IMR-90 (cell line): ENCODE results near the gene EYS.

Source experiments
- CEBPB ChIP-seq: IDR thresholded peaks from 2 replicates; pipeline ENCODE4 v1.6.1; 2012; ENCODE audit warnings: low read depth, low read length, improper control_type of control experiment
- MAFK ChIP-seq: IDR thresholded peaks from 2 replicates; pipeline ENCODE4 v1.6.1; 2012; ENCODE audit warnings: low read depth, low read length, improper control_type of control experiment
- MAZ ChIP-seq: IDR thresholded peaks from 2 replicates; pipeline ENCODE4 v1.6.1; 2012; ENCODE audit warnings: low read depth, mild to moderate bottlenecking, low read length, improper control_type of control experiment, moderate library complexity, borderline replicate concordance
- MXI1 ChIP-seq: IDR thresholded peaks from 2 replicates; pipeline ENCODE4 v1.6.1; 2012; ENCODE audit warnings: low read depth, mild to moderate bottlenecking, low read length, moderate library complexity, borderline replicate concordance
- NFE2L2 ChIP-seq: fragments of 150-350 bp; IDR thresholded peaks from 2 replicates; pipeline ENCODE4 v1.6.1; 2016; ENCODE audit warnings: low read depth, mild to moderate bottlenecking, low read length
- POLR2A ChIP-seq: IDR thresholded peaks from 2 replicates; pipeline ENCODE4 v1.6.1; 2012; ENCODE audit warnings: mild to moderate bottlenecking, low read depth, low read length
- RAD21 ChIP-seq: IDR thresholded peaks from 2 replicates; pipeline ENCODE4 v1.6.1; 2012; ENCODE audit warnings: low read length, improper control_type of control experiment
- RFX5 ChIP-seq: IDR thresholded peaks from 2 replicates; pipeline ENCODE4 v1.8.0; 2012; ENCODE audit warnings: low read depth, mild to moderate bottlenecking, low read length, moderate library complexity
- SMC3 ChIP-seq: fragments of 150-350 bp; IDR thresholded peaks from 2 replicates; pipeline ENCODE4 v1.6.1; 2016; ENCODE audit warnings: low read depth, mild to moderate bottlenecking, antibody characterized with exemption, low read length, moderate library complexity
- TF ChIP-seq, protein P1 (sequence below): conservative IDR thresholded peaks from 2 replicates; pipeline ENCODE4 v1.5.1; 2012; ENCODE audit warnings: mild to moderate bottlenecking, low read depth, low read length, improper control_type of control experiment
- TF ChIP-seq, protein P2 (sequence below): fragments of 150-350 bp; IDR thresholded peaks from 2 replicates; pipeline ENCODE4 v1.6.1; 2017; ENCODE audit warnings: mild to moderate bottlenecking, antibody characterized with exemption, low read length, low read depth
- TF ChIP-seq, protein P3 (sequence below): fragments of 150-350 bp; IDR thresholded peaks from 2 replicates; pipeline ENCODE4 v1.6.1; 2016; ENCODE audit warnings: low read depth, mild to moderate bottlenecking, low read length, moderate library complexity, borderline replicate concordance

DNA sequence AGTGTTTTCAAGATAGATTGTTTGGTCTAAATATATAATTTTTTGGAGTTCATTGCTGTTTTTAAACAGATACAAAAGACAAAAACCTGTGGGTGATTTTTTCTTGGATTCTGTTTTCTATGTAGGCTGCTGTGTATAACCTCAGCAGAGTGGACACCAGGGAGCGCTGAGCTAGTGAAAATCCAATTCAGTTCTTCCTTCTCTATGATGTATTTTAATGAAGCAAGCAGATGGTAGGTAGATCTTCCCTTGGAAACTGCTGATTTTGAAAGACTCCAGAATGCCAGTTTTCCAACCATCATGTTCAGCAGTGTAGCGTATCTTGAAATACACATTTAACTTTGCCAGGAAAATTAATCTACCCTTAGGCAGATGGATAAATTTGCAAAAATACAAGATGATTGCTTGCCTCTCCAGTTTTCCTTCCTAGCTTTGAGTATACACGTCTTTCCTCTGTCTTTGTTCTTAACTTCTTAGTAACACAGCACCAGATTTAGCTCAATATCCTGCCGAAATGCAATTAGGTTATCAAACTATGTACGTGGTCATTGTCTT is 1893.4 kb downstream of the EYS start:
- TF ChIP-seq, protein P1, sequence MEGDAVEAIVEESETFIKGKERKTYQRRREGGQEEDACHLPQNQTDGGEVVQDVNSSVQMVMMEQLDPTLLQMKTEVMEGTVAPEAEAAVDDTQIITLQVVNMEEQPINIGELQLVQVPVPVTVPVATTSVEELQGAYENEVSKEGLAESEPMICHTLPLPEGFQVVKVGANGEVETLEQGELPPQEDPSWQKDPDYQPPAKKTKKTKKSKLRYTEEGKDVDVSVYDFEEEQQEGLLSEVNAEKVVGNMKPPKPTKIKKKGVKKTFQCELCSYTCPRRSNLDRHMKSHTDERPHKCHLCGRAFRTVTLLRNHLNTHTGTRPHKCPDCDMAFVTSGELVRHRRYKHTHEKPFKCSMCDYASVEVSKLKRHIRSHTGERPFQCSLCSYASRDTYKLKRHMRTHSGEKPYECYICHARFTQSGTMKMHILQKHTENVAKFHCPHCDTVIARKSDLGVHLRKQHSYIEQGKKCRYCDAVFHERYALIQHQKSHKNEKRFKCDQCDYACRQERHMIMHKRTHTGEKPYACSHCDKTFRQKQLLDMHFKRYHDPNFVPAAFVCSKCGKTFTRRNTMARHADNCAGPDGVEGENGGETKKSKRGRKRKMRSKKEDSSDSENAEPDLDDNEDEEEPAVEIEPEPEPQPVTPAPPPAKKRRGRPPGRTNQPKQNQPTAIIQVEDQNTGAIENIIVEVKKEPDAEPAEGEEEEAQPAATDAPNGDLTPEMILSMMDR: no peak
- TF ChIP-seq POLR2A (no peak), RFX5 (no peak), NFE2L2 (no peak), RAD21 (no peak), MAFK (no peak), MXI1 (no peak), SMC3 (no peak), CEBPB (no peak), MAZ (no peak)
- TF ChIP-seq, protein P2, sequence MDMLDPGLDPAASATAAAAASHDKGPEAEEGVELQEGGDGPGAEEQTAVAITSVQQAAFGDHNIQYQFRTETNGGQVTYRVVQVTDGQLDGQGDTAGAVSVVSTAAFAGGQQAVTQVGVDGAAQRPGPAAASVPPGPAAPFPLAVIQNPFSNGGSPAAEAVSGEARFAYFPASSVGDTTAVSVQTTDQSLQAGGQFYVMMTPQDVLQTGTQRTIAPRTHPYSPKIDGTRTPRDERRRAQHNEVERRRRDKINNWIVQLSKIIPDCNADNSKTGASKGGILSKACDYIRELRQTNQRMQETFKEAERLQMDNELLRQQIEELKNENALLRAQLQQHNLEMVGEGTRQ: no peak
- TF ChIP-seq, protein P3, sequence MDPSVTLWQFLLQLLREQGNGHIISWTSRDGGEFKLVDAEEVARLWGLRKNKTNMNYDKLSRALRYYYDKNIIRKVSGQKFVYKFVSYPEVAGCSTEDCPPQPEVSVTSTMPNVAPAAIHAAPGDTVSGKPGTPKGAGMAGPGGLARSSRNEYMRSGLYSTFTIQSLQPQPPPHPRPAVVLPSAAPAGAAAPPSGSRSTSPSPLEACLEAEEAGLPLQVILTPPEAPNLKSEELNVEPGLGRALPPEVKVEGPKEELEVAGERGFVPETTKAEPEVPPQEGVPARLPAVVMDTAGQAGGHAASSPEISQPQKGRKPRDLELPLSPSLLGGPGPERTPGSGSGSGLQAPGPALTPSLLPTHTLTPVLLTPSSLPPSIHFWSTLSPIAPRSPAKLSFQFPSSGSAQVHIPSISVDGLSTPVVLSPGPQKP: no peak
